OCI-LY3 (cell line): ENCODE data around the gene AQP1.

Experiments
- CTCF ChIP-seq: fragments of 200-600, 300-600 bp; sonication (generic); IDR thresholded peaks from 2 replicates; pipeline ENCODE4 v1.5.1; 2014; ENCODE audit warnings: antibody characterized with exemption, low read length, low read depth
- EZH2phosphoT487 ChIP-seq: fragments of 200-600 bp; shearing (Covaris generic); IDR thresholded peaks from 2 replicates; pipeline ENCODE4 v1.6.1; 2018; ENCODE audit warnings: antibody characterized with exemption, mixed run types, low read depth

DNA sequence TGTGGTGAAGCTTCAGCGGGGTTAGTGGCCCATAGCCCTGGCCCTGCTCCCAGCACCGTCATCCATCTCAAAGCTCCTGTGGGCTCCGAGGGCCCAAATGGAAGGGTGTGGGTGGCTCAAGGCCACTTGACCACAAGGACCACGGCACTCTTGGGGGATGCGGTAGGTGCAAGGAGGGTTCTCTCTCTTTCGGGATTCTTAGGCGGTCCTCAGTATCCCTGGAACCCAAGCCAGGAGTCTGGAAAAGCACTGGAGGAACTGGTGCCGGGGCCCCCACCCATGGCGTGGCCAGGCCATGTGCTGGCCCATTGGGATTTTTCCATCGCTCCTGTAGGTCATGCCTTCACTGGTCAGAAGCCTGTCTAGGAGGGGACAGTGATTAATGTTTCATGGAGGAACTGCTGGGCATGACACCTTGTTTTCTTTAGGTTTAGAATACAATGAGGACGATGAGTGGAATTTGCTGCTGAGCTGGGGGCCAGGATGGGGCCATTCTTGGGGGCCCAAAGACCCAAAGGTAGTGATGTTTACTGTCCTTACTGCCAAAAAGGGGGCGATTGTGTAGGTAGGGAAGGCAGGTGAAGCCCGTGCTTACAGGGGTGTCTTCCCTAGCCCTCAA lies 16.7 kb downstream of the AQP1 start:
- TF ChIP-seq CTCF (no peak), EZH2phosphoT487 (no peak)
